Mucosa of descending colon (tissue), 3 donors: ENCODE measurements around the gene INPP5A. TPM values are rescaled to one million over a fixed set of nuclear protein-coding genes. Genes with fewer than 3 reads are reported as not detected.

ENCODE experiments used
- ATAC-seq: fragments of 200-7000 bp; cut with Tn5 transposase; one replicate; pipeline ENCODE4 v1.9.1; 2020; ENCODE audit warnings: mild to moderate bottlenecking, moderate library complexity
- DNase-seq, 3 donors: peaks; one replicate each; pipeline ENCODE4 v3.0.0-alpha.2; 2020
- H3K36me3 ChIP-seq: fragments of 200-600 bp; one replicate; pipeline ENCODE4 v1.8.0; 2021; ENCODE audit warnings: low read depth, mild to moderate bottlenecking
- H3K4me1 ChIP-seq: fragments of 200-600 bp; one replicate; pipeline ENCODE4 v1.8.0; 2021; ENCODE audit warnings: low read depth, mild to moderate bottlenecking
- H3K4me3 ChIP-seq: fragments of 200-600 bp; one replicate; pipeline ENCODE4 v1.8.0; 2021; ENCODE audit warnings: mild to moderate bottlenecking
- H3K9me3 ChIP-seq: fragments of 200-600 bp; one replicate; pipeline ENCODE4 v1.8.0; 2021; ENCODE audit warnings: mild to moderate bottlenecking
- intact Hi-C, 2 donors: fragments of 100-400 bp; cut with DNase I in 1 of 2; cut with micrococcal nuclease in 1 of 2; formaldehyde crosslinking; loops; one replicate each; pipeline versions ENCODE4 v1.11.0 to v1.11.1; 2022; cut with DNase I, micrococcal nuclease
- total RNA-seq, 3 donors: library from RNA; stranded (reverse); fragmentation: NEBNext Ultra II Directional in 2 of 3; extraction: Animal tissue kit (Norgen Biotek cat#: 25700) in 2 of 3; gene quantifications; one replicate each; pipeline versions ENCODE4 v1.2.1 to v1.2.4, GENCODE V29; 2021 to 2023
- TF ChIP-seq, protein P1 (sequence below): fragments of 200-600 bp; IDR thresholded peaks from one replicate; pipeline ENCODE4 v1.8.0; 2022; ENCODE audit warnings: antibody characterized with exemption, mild to moderate bottlenecking
- donor health status: DM: no; HTN: no; CAD: no; lungs with moderate emphysema.
- donor health status: DM: no; HTN: no; CAD: no.
- donor health status: DM: no; HTN: yes; CAD: no.

Gene INPP5A
- total RNA-seq, 3 donors from 2014 or later, result 31.7 to 92.8 (median 32.0) TPM

DNA sequence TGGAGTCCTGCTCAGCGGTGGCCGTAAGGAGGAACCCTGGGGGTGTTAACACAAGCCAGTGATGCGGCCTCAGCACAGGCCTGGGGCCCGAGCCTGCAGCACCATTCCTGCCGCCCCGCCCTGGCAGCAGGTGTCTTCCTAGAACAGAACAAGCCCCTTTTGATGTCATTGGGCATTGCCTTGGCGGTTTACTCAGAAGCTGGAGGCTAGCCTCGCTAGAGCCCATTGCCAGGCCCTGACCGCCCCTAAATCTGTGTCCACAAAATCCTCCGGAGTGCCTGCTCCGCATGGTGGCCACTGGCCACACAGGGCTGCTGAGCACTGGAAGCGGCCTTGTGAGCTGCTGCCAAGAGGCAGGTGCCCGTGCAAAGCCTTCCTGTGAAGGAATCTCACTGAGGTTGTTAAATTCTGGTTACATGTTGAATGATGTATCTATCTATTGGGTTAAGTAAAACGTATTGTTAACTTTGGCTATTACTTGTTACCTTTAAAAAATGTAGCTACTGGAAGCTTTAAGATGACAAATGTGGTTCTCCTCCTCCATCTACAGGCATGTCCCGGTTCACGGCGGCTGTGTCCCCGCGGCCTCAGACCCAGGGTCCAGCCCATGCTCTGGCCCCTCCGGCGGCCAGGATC, 1.2 kb upstream of the INPP5A start:
- TF ChIP-seq, protein P1, sequence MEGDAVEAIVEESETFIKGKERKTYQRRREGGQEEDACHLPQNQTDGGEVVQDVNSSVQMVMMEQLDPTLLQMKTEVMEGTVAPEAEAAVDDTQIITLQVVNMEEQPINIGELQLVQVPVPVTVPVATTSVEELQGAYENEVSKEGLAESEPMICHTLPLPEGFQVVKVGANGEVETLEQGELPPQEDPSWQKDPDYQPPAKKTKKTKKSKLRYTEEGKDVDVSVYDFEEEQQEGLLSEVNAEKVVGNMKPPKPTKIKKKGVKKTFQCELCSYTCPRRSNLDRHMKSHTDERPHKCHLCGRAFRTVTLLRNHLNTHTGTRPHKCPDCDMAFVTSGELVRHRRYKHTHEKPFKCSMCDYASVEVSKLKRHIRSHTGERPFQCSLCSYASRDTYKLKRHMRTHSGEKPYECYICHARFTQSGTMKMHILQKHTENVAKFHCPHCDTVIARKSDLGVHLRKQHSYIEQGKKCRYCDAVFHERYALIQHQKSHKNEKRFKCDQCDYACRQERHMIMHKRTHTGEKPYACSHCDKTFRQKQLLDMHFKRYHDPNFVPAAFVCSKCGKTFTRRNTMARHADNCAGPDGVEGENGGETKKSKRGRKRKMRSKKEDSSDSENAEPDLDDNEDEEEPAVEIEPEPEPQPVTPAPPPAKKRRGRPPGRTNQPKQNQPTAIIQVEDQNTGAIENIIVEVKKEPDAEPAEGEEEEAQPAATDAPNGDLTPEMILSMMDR, result no peak
- Histone ChIP-seq H3K36me3 (no peaks in the 10 kb centered on the region), H3K9me3 (no peaks in the 10 kb centered on the region), H3K4me3 (peak overlapping the region; percentile 38), H3K4me1 (peaks cover 31% of the 10 kb centered on the region)
- intact Hi-C loops, result loop anchor here in 1 of 2 donors (10.0 kb wide), 3 partner anchors 58 to 152 kb away; no protein-coding TSS in a partner anchor
- DNase-seq, result peak; percentile 52 to 75 (median 65)
- ATAC-seq, result peak; percentile 6

DNA sequence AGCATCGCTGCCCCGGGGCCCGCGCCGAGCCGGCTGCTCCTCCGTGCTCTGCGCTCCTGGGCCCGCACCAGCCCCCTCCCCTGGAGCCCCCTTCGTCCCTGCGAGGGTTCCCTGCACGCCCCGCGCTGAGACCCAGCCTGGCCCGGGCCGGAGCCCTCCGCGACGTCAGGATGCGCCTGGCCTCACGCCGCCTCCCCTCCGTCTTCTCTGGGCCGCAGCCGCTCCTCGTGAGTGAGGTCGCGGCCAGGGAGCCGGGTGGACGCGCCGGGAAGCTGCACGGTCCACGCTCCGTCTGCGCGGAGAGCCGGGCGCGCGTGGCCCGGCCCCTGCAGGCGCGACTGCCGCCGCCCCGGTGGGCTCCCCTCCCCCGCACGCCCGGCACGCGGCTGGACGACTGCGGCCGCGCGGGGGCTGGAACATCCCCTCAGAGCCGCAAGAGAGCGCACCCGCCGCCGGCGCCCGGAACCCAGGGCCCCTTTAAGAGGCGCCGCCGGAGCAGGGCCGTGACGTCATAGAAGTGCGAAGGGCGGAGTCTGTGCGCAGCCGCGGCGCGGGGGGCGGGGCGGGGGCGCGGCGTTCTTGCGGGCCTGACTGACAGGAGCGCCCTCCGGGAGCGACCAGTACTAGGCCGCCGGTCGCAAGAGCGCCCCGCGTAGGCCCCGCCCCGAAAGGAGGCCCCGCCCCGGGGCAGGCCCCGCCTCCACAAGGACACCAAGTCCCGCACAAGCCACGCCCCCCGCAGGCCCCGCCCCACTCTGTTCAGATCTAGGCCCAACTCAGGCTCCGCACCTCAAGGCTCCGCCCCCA, 507 bp upstream of the INPP5A start:
- intact Hi-C loops, result loop anchor here in 1 of 2 donors (10.0 kb wide), 3 partner anchors 58 to 152 kb away; no protein-coding TSS in a partner anchor

DNA sequence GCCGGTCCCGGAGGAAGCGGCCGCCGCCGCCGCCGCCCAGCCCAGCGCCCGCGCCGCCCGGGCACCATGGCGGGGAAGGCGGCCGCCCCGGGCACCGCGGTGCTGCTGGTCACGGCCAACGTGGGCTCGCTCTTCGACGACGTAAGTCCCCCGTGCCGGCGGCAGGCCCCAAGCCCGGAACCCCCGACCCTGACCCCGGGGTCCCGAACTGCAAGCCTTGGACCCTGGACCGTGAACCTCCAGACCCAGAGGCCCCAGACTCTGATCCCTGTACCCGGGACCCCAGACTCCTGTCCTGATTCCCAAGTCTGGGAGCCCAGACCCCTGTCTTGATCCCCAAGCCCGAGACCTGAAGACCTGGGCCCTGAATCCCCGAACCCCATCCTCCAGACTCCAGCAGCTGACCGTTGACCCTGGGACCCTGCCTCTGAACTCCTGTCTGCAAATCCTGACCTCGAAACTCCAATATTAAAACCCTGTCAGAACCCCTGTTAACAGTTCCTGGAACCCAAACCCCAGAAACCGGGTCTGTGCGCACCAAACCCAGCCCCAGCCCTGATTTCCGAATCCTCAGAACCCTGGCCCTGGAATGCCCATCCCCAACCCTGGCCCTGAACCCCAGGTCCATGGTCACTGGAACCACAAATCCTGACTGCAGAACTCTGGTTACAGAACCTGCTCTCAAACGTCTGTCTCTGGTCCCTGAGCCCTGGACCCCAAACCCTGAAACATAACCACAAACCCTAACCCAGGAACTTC, 623 bp downstream of the INPP5A start:
- H3K9me3 ChIP-seq, result no peaks in the 10 kb centered on the region
- DNase-seq, result peak; percentile 40 to 77 (median 65)
- no peaks in the 10 kb centered on the region for H3K36me3 ChIP-seq
- peaks cover 31% of the 10 kb centered on the region for H3K4me1 ChIP-seq
- no peak for ATAC-seq
- intact Hi-C loops, result loop anchor here in 1 of 2 donors (10.0 kb wide), 3 partner anchors 57 to 153 kb away; no protein-coding TSS in a partner anchor
- TF ChIP-seq, protein P1, result no peak
- peak overlapping the region; percentile 36 for H3K4me3 ChIP-seq

More for the DNA sequence above, 507 bp upstream of the INPP5A start:
- peak overlapping the region; percentile 38 for H3K4me3 ChIP-seq
- H3K4me1 ChIP-seq, result peaks cover 31% of the 10 kb centered on the region
- H3K36me3 ChIP-seq, result no peaks in the 10 kb centered on the region
- H3K9me3 ChIP-seq, result no peaks in the 10 kb centered on the region
- TF ChIP-seq, protein P1, result peak; percentile 20
- peak; percentile 94 for ATAC-seq
- peak; percentile 100 for DNase-seq

DNA sequence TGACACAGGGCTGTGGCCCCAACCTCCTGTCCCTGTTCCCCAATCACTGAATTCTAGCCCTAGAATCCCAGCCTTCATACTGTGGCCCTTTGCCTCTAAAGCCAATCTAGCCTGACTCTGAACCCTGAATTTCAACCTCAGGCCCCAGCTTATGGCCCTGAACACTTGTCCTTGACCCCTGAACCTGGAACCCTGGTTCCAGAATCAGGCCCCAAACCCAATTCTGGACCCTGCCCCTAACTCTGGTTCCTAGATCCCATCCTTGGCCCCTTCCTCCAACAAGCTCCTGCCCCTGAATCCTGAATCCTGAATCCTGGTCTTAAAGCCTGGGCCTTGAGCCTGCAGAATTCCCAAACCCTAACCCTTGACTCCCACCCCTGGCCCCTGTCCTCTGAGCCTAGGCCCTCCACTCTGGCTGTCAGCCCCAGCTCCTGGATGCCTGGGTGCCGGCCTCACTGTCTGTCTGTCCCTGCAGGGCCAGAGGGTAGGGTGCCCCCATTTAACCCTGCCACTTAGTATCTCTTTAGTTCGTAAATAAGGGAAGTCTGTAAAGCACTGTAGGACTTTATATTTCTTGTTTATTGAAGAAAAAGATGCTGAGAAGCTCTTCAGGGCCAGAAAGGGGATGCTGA, 1.3 kb downstream of the INPP5A start:
- intact Hi-C loops, result loop anchor here in 1 of 2 donors (10.0 kb wide), 3 partner anchors 56 to 154 kb away; no protein-coding TSS in a partner anchor
- TF ChIP-seq, protein P1, result no peak
- ATAC-seq (no peak), DNase-seq (peak in 2 of 3 donors; percentile 37 to 51)
- H3K4me3 ChIP-seq, result no peak overlapping the region
- H3K36me3 ChIP-seq, result no peaks in the 10 kb centered on the region
- H3K9me3 ChIP-seq, result no peaks in the 10 kb centered on the region
- H3K4me1 ChIP-seq, result peaks cover 31% of the 10 kb centered on the region

DNA sequence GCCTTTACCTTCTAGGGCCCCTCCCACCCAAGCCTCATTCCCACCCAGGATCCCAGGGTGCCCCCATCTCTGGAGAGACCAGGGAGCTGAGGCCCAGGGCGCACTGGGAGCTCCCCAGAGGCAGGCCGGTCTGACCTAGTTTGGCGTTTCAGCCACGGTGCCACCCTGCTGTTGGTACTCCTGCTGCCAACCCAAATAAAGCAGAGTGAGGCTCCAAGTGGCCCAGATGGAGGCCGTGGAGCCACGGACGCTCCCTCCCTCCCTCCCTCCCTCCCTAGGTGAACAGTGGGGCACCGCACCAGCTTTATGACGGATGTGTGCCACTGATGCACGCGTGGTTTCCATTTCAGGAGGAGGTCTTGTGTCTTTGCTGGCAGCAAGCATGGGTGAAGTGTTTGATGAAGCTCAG, 1.8 kb downstream of the INPP5A start:
- H3K9me3 ChIP-seq, result no peaks in the 10 kb centered on the region
- peak in 2 of 3 donors; percentile 51 to 58 for DNase-seq
- H3K36me3 ChIP-seq, result no peaks in the 10 kb centered on the region
- H3K4me3 ChIP-seq, result no peak overlapping the region
- H3K4me1 ChIP-seq, result peaks cover 31% of the 10 kb centered on the region
- no peak for ATAC-seq
- TF ChIP-seq, protein P1, result no peak
- intact Hi-C loops, result loop anchor here in 1 of 2 donors (10.0 kb wide), 3 partner anchors 55 to 155 kb away; no protein-coding TSS in a partner anchor
